HEK293 (cell line): Measurements from ENCODE around the gene PCSK6.

ENCODE experiments used
- CTCF ChIA-PET: fragments of 350-600 bp; formaldehyde crosslinking; extraction: SDS; loops from one replicate; lab custom pipeline; 2021; ENCODE audit warnings: antibody characterized with exemption; lab: Yijun Ruan, JAX
- POLR2A ChIA-PET: fragments of 300-600 bp; formaldehyde crosslinking; extraction: SDS; loops from one replicate; lab custom pipeline; 2020; ENCODE audit warnings: antibody characterized with exemption, inconsistent platforms; lab: Yijun Ruan, JAX
- H3K27ac ChIP-seq: fragments of 200-500 bp; sonication (Bioruptor generic); 2 replicates; pipeline ENCODE4 v1.5.1; 2014; ENCODE audit warnings: low read depth, low read length, control low read depth, inconsistent platforms; ENCODE audit errors: extremely low read depth
- H3K36me3 ChIP-seq, 2 experiments: fragments of 200-500 bp in 1 of 2; sonication (Bioruptor generic) in 1 of 2; 1 replicate in 1 of 2; 2 replicates in 1 of 2; pipeline ENCODE4 v1.5.1; 2014 to 2017; ENCODE audit warnings: inconsistent platforms in 2 of 2, low read length in 2 of 2; ENCODE audit not compliant: control insufficient read depth in 2 of 2, insufficient read depth in 1 of 2
- H3K4me1 ChIP-seq: fragments of 200-500 bp; sonication (Bioruptor generic); 2 replicates; pipeline ENCODE4 v1.5.1; 2014; ENCODE audit warnings: mild to moderate bottlenecking, low read length, inconsistent platforms; ENCODE audit not compliant: control insufficient read depth, insufficient read depth
- H3K4me3 ChIP-seq: 2 replicates; pipeline ENCODE4 v1.5.1; 2011; ENCODE audit warnings: low read depth, mild to moderate bottlenecking, control low read depth, low read length, moderate library complexity
- H3K9me3 ChIP-seq: fragments of 200-500 bp; sonication (Bioruptor generic); 2 replicates; pipeline ENCODE4 v1.5.1; 2014; ENCODE audit warnings: low read depth, low read length, inconsistent platforms; ENCODE audit not compliant: control insufficient read depth, insufficient read depth
- FEZF1 ChIP-seq: fragments of 450-650 bp; formaldehyde crosslinking; IDR thresholded peaks from 2 replicates; pipeline ENCODE4 v1.5.1; 2016; ENCODE audit warnings: missing biosample characterization, missing genetic modification characterization
- GFI1B ChIP-seq: fragments of 450-650 bp; formaldehyde crosslinking; IDR thresholded peaks from 2 replicates; pipeline ENCODE4 v1.5.1; 2016; ENCODE audit warnings: missing biosample characterization, missing genetic modification characterization
- KLF8 ChIP-seq: fragments of 450-650 bp; formaldehyde crosslinking; IDR thresholded peaks from 2 replicates; pipeline ENCODE4 v1.5.1; 2016; ENCODE audit warnings: missing biosample characterization, missing genetic modification characterization
- SP3 ChIP-seq: fragments of 450-650 bp; formaldehyde crosslinking; IDR thresholded peaks from 2 replicates; pipeline ENCODE4 v1.5.1; 2016; ENCODE audit warnings: missing biosample characterization, missing genetic modification characterization
- YY1 ChIP-seq: fragments of 450-650 bp; formaldehyde crosslinking; IDR thresholded peaks from 2 replicates; pipeline ENCODE4 v1.5.1; 2018; ENCODE audit warnings: missing biosample characterization, missing genetic modification characterization
- ZNF211 ChIP-seq: fragments of 450-650 bp; formaldehyde crosslinking; IDR thresholded peaks from 2 replicates; pipeline ENCODE4 v1.5.1; 2016; ENCODE audit warnings: low read depth, missing biosample characterization, missing genetic modification characterization
- ZNF394 ChIP-seq: fragments of 450-650 bp; formaldehyde crosslinking; IDR thresholded peaks from 2 replicates; pipeline ENCODE4 v1.5.1; 2016; ENCODE audit warnings: missing biosample characterization, missing genetic modification characterization, mild to moderate bottlenecking, moderate library complexity, borderline replicate concordance
- ZNF416 ChIP-seq: fragments of 450-650 bp; formaldehyde crosslinking; IDR thresholded peaks from 2 replicates; pipeline ENCODE4 v1.5.1; 2016; ENCODE audit warnings: missing biosample characterization, missing genetic modification characterization
- ZNF473 ChIP-seq: fragments of 450-650 bp; formaldehyde crosslinking; IDR thresholded peaks from 2 replicates; pipeline ENCODE4 v1.5.1; 2017; ENCODE audit warnings: missing biosample characterization, missing genetic modification characterization
- ZNF510 ChIP-seq: fragments of 450-650 bp; formaldehyde crosslinking; IDR thresholded peaks from 2 replicates; pipeline ENCODE4 v1.5.1; 2018; ENCODE audit warnings: mild to moderate bottlenecking, missing genetic modification characterization, missing biosample characterization; ENCODE audit not compliant: insufficient replicate concordance
- ZNF596 ChIP-seq: fragments of 450-650 bp; IDR thresholded peaks from 2 replicates; pipeline ENCODE4 v1.5.0; 2018; ENCODE audit warnings: missing biosample characterization, mild to moderate bottlenecking, missing genetic modification characterization, moderate library complexity
- ZNF776 ChIP-seq: fragments of 450-650 bp; formaldehyde crosslinking; IDR thresholded peaks from 2 replicates; pipeline ENCODE4 v1.5.0; 2017; ENCODE audit warnings: missing biosample characterization, missing genetic modification characterization, borderline replicate concordance
- TF ChIP-seq, protein P1 (sequence below): fragments of 450-650 bp; formaldehyde crosslinking; IDR thresholded peaks from 2 replicates; pipeline ENCODE4 v1.5.1; 2017; ENCODE audit warnings: missing biosample characterization, missing genetic modification characterization
- TF ChIP-seq, protein P2 (sequence below): fragments of 450-650 bp; formaldehyde crosslinking; IDR thresholded peaks from 2 replicates; pipeline ENCODE4 v1.5.1; 2016; ENCODE audit warnings: missing biosample characterization, missing genetic modification characterization
- TF ChIP-seq, protein P3 (sequence below): fragments of 450-650 bp; formaldehyde crosslinking; IDR thresholded peaks from 2 replicates; pipeline ENCODE4 v1.5.1; 2016; ENCODE audit warnings: missing biosample characterization, missing genetic modification characterization
- TF ChIP-seq, protein P4 (sequence below): fragments of 450-650 bp; formaldehyde crosslinking; IDR thresholded peaks from 2 replicates; pipeline ENCODE4 v1.5.1; 2016; ENCODE audit warnings: missing biosample characterization, missing genetic modification characterization, borderline replicate concordance
- TF ChIP-seq, protein P5 (sequence below): fragments of 450-650 bp; formaldehyde crosslinking; IDR thresholded peaks from 2 replicates; pipeline ENCODE4 v1.5.1; 2017; ENCODE audit warnings: missing biosample characterization, missing genetic modification characterization

The PCSK6 gene

DNA sequence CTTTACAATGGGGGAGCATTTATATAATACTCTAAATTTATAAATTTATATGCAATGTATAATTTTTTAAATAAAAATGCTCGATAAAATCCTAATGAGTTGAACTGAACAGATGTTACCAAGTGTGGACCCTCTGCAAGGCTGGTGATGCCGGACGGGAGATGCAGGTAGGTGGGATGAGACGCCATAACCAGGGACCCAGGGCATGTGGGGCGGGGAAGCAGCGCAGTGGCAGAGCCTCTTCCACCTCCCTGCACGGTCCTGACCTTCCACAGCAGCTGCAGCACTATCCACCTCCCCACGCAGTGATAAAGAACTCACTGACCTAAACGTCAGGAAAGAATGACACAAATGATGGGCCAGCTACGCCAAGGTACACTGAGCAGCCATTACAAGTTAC lies 12.8 kb downstream of the PCSK6 start:
- Histone ChIP-seq H3K4me1 (no peaks in the 10 kb centered on the region), H3K9me3 (no peaks in the 10 kb centered on the region), H3K27ac (no peak overlapping the region), H3K4me3 (no peak overlapping the region), H3K36me3 (peaks cover 0 to 16% of the 10 kb centered on the region in 2 experiments; a peak in 2 of 3 replicates)
- TF ChIP-seq YY1 (tag by site-specific recombination) (no peak), FEZF1 (tag by site-specific recombination) (no peak), ZNF473 (tag by site-specific recombination) (no peak), ZNF211 (no peak), ZNF510 (tag by site-specific recombination) (no peak), ZNF394 (tag by site-specific recombination) (no peak), ZNF776 (tag by site-specific recombination) (no peak), SP3 (tag by site-specific recombination) (no peak), ZNF596 (tag by site-specific recombination) (no peak), ZNF416 (tag by site-specific recombination) (no peak), KLF8 (tag by site-specific recombination) (no peak), GFI1B (tag by site-specific recombination) (no peak)
- TF ChIP-seq, protein P1, sequence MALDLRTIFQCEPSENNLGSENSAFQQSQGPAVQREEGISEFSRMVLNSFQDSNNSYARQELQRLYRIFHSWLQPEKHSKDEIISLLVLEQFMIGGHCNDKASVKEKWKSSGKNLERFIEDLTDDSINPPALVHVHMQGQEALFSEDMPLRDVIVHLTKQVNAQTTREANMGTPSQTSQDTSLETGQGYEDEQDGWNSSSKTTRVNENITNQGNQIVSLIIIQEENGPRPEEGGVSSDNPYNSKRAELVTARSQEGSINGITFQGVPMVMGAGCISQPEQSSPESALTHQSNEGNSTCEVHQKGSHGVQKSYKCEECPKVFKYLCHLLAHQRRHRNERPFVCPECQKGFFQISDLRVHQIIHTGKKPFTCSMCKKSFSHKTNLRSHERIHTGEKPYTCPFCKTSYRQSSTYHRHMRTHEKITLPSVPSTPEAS (tag by site-specific recombination), result no peak
- TF ChIP-seq, protein P2, sequence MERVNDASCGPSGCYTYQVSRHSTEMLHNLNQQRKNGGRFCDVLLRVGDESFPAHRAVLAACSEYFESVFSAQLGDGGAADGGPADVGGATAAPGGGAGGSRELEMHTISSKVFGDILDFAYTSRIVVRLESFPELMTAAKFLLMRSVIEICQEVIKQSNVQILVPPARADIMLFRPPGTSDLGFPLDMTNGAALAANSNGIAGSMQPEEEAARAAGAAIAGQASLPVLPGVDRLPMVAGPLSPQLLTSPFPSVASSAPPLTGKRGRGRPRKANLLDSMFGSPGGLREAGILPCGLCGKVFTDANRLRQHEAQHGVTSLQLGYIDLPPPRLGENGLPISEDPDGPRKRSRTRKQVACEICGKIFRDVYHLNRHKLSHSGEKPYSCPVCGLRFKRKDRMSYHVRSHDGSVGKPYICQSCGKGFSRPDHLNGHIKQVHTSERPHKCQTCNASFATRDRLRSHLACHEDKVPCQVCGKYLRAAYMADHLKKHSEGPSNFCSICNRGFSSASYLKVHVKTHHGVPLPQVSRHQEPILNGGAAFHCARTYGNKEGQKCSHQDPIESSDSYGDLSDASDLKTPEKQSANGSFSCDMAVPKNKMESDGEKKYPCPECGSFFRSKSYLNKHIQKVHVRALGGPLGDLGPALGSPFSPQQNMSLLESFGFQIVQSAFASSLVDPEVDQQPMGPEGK (tag by site-specific recombination), result no peak
- TF ChIP-seq, protein P3, sequence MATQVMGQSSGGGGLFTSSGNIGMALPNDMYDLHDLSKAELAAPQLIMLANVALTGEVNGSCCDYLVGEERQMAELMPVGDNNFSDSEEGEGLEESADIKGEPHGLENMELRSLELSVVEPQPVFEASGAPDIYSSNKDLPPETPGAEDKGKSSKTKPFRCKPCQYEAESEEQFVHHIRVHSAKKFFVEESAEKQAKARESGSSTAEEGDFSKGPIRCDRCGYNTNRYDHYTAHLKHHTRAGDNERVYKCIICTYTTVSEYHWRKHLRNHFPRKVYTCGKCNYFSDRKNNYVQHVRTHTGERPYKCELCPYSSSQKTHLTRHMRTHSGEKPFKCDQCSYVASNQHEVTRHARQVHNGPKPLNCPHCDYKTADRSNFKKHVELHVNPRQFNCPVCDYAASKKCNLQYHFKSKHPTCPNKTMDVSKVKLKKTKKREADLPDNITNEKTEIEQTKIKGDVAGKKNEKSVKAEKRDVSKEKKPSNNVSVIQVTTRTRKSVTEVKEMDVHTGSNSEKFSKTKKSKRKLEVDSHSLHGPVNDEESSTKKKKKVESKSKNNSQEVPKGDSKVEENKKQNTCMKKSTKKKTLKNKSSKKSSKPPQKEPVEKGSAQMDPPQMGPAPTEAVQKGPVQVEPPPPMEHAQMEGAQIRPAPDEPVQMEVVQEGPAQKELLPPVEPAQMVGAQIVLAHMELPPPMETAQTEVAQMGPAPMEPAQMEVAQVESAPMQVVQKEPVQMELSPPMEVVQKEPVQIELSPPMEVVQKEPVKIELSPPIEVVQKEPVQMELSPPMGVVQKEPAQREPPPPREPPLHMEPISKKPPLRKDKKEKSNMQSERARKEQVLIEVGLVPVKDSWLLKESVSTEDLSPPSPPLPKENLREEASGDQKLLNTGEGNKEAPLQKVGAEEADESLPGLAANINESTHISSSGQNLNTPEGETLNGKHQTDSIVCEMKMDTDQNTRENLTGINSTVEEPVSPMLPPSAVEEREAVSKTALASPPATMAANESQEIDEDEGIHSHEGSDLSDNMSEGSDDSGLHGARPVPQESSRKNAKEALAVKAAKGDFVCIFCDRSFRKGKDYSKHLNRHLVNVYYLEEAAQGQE, result no peak
- TF ChIP-seq, protein P4, sequence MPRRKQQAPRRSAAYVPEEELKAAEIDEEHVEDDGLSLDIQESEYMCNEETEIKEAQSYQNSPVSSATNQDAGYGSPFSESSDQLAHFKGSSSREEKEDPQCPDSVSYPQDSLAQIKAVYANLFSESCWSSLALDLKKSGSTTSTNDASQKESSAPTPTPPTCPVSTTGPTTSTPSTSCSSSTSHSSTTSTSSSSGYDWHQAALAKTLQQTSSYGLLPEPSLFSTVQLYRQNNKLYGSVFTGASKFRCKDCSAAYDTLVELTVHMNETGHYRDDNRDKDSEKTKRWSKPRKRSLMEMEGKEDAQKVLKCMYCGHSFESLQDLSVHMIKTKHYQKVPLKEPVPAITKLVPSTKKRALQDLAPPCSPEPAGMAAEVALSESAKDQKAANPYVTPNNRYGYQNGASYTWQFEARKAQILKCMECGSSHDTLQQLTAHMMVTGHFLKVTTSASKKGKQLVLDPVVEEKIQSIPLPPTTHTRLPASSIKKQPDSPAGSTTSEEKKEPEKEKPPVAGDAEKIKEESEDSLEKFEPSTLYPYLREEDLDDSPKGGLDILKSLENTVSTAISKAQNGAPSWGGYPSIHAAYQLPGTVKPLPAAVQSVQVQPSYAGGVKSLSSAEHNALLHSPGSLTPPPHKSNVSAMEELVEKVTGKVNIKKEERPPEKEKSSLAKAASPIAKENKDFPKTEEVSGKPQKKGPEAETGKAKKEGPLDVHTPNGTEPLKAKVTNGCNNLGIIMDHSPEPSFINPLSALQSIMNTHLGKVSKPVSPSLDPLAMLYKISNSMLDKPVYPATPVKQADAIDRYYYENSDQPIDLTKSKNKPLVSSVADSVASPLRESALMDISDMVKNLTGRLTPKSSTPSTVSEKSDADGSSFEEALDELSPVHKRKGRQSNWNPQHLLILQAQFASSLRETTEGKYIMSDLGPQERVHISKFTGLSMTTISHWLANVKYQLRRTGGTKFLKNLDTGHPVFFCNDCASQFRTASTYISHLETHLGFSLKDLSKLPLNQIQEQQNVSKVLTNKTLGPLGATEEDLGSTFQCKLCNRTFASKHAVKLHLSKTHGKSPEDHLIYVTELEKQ (tag by site-specific recombination), result no peak
- TF ChIP-seq, protein P5, sequence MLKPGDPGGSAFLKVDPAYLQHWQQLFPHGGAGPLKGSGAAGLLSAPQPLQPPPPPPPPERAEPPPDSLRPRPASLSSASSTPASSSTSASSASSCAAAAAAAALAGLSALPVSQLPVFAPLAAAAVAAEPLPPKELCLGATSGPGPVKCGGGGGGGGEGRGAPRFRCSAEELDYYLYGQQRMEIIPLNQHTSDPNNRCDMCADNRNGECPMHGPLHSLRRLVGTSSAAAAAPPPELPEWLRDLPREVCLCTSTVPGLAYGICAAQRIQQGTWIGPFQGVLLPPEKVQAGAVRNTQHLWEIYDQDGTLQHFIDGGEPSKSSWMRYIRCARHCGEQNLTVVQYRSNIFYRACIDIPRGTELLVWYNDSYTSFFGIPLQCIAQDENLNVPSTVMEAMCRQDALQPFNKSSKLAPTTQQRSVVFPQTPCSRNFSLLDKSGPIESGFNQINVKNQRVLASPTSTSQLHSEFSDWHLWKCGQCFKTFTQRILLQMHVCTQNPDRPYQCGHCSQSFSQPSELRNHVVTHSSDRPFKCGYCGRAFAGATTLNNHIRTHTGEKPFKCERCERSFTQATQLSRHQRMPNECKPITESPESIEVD (tag by site-specific recombination), result no peak
- ChIA-PET POLR2A (no interaction called here), CTCF (no interaction called here)
